ENCODE measurements around the gene KNSTRN.

The KNSTRN gene

GRCh38 chr15:40346579-40347558 is 35.7 kb upstream of the KNSTRN start:
- no peak for DNase-seq

GRCh38 chr15:40347559-40348473 is 34.7 kb upstream of the KNSTRN start:
- no peak for DNase-seq

DNA sequence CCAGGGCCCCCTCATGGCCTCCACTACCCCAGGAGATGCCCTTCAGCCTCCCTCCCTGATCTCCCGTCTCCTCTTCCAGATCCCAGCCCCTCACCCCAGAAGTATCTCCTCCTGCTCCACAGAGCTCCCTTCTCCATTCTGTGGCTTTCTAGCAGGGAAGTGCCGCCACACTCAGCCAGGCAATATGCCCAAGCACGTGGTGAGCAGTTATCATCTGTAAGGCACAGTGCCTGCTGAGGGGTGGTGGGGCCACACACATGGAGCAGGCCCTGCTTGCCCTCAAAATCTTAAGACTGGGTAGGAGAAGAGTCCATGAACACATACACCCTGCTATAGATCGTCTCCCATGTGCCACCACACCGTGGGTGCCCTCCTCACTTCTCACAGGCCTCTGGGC is 34.0 kb upstream of the KNSTRN start:
- DNase-seq: no peak

GRCh38 chr15:40349163-40349562 is 33.4 kb upstream of the KNSTRN start:
- DNase-seq: no peak

- no peak for DNase-seq
Measured at GRCh38 chr15:40352281-40352901, 30.1 kb upstream of the KNSTRN start.

GRCh38 chr15:40353697-40354096 is 28.8 kb upstream of the KNSTRN start:
- DNase-seq: no peak

- DNase-seq: no peak
Measured at GRCh38 chr15:40354408-40355171, 27.9 kb upstream of the KNSTRN start.

GRCh38 chr15:40355976-40356585 is 26.4 kb upstream of the KNSTRN start:
- no peak for DNase-seq

DNA sequence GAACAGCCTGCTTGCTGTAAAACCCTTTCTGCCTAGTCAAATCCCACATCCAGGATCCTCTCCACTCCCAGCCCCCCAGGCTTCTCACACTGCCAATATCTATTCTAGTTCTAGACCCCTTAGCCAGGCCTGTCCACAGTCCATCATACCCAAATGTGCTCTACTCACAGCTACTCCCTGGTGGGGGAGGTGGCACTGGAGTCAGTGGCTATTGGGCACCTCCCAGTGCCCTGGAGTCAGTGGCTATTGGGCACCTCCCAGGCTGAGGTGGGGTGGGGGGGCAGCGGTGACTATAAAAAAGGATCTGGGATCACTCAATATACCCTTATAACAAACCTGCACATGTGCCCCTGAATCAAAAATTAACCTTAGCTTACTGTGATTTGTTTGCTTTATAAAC is 25.3 kb upstream of the KNSTRN start:
- DNase-seq: no peak

DNA sequence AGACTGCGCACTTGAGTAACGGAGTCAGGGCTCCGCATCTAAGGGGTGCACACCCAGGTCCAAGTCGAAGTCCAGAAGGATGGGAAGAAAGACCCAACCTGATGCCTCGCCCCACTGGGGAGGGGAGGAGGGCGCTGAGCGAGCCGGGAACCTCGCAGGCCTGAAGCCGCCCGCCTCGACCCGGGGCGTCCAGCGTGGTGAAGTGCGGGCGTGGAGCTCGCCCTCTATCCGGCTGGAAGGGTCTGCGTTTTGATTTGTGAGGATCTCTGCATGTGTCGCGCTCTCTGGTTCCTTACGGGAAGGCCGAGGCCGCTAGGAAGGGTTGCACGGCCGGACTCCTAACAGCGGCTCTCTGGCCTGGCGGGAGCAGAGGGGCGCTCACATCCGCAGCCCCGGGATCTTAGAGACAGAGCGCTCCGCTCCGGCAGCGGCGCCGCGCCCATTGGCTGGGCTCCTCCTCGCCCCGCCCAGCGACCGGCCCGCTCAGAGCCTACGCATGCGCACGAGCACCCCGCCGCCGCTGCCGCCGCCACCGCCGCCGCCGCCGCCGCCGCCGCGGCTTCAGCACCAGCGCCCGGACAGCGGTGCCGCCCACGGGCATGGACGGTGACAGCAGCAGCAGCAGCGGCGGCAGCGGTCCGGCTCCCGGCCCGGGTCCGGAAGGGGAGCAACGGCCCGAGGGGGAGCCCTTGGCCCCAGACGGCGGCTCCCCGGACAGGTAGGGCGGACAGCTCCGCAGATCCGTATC is 24.6 kb upstream of the KNSTRN start, which contains the start of gene DISP2:
DISP2 (plus strand) TSS at position 497 of the 748 bp plus-strand sequence; CDS start at position 600, 103 bp downstream.
- peak; percentile 90 to 92 for DNase-seq

DNA sequence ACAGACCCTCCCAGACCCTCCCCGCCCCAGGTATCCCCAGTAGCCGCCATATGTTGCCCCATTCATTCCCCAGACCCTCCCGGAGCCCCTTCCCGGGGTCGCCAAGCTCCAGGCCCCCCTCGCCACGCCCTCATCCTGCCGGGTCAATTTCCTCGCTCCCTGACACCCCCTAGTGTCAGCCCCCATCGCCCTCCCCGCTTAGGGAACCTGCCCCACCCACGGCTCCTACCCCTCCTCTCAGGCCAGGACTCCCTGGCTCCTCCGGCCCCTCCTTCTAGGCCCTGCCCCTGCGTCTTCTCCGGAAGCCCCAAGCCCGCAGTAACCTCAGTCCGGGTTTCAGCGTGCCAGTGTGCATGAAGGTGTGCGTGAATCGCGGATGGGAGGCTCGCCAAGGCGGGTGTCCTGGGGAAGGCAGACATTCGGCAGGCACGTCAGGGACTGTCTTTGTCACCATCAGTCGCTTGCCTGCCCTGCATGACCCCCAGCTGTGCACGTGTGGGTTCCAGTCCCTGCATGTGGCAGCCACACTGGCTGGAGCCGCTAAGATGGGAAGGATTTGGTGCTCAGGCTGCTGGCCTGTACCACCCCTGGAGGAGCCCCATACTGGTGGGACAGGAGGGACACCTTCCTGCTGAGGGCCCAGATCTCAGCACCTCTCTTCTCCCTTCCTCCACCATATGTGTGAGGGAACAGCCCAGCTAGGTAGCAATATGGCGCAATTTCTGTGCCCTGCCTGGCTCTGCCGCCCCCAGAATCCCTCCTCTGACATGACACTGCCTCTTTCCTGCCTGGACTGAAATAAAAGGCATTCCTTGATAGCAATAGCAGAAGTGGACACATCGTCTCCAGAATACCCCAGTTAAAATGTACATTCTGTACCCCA is 23.8 kb upstream of the KNSTRN start:
- peak in 1 of 2 donors; percentile 25 for DNase-seq

- no peak for DNase-seq
Measured at GRCh38 chr15:40360015-40360414, 22.5 kb upstream of the KNSTRN start.

DNA sequence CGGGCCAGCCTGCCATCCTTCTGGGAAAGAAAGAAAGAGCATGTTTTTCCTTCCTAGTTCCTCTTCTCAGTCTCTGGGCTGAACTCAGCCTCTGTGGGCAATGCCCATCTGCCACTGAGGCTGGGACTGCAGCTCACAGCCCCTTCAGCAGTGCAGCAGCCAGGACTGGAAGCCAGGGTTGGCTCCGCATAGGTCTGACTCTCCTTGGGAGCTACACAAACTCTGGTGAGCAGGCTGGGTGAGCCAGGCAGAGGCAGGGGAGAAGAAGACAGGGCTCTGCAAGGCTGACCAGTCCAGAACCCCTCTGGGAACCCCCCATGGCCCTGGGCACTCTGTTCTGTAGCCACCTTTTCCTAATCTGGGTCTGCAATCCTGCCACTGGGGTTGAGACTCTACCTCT is 20.9 kb upstream of the KNSTRN start:
- DNase-seq: no peak

- no peak for DNase-seq
Measured at GRCh38 chr15:40363611-40364010, 18.9 kb upstream of the KNSTRN start.

- DNase-seq: no peak
Measured at GRCh38 chr15:40364251-40364650, 18.3 kb upstream of the KNSTRN start.

DNA sequence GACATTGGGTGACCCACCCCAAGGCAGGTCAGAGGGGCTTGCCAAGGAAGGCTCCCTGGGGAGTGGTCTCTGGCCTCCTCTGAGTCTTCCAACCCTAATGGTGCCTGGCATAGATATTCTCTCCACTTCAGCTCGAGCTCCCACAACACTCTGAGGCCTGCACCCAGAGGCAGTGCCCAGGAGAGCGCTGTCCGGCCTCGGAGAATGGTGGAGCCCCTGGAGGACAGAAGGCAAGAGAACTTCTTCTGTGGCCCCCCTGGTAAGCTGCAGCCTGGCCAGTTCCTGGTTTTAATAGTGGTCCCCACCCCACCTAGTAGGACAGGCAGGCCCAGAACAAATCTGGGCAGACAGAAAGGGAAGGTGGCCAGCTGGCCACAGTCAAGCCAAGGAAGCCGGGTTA is 17.5 kb upstream of the KNSTRN start:
- no peak for DNase-seq

DNA sequence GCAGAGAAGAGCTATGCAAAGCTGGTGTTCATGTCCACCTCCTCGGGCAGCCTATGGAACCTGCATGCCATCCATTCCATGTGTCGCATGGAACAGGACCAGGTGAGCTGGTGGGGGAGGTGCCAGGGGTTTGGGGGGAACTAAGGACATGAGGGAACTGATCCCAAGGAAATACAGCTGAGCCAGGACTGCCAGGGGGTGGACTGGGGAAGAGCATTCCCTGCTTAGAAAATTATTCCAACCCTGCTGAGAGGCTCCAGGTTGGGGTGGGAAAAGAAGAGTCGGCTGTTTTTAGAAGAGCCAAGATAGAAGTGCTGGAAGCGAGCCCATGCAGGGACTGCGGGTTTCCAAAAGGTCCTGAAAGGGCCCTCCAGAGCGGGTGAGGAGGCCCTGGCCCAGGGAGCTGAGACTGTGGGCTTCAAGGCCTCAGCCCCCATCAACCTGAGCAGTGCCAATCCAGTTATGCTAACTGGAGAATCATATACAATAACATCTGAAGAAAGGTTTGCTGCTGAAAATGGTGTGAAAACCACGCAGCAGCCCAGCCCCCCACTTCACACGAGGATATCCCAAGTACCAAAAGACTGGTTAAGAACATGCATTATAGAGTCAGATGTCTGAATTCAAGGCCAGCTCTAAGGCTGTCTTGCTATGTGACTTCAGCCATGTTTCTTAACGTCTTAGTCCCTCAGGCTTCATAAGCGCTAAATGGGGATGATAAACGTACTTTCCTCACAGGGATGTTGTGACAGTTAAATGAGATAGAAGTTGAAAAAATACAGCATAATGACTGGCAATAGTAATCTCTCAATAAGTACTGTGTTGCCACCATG is 16.7 kb upstream of the KNSTRN start:
- no peak for DNase-seq

GRCh38 chr15:40366457-40367370 is 15.8 kb upstream of the KNSTRN start:
- no peak for DNase-seq
